GM12878 (cell line): ENCODE results near the gene EDC4. TPM values are rescaled to one million over a fixed set of nuclear protein-coding genes. Genes with fewer than 3 reads are reported as not detected.

Source experiments
- BCL11A ChIP-seq: IDR thresholded peaks from 2 replicates; pipeline ENCODE4 v1.6.1; 2011; ENCODE audit warnings: low read depth, low read length
- CHD1 ChIP-seq: IDR thresholded peaks from 2 replicates; pipeline ENCODE4 v1.6.1; 2012; ENCODE audit warnings: low read depth, low read length, improper control_type of control experiment
- DPF2 ChIP-seq: fragments of 450-650 bp; IDR thresholded peaks from 2 replicates; pipeline ENCODE4 v1.6.1; 2017; ENCODE audit warnings: mild to moderate bottlenecking
- GATAD2B ChIP-seq: fragments of 450-650 bp; conservative IDR thresholded peaks from 2 replicates; pipeline ENCODE4 v1.6.1; 2017; ENCODE audit warnings: low read depth, mild to moderate bottlenecking, moderate library complexity
- IRF4 ChIP-seq: IDR thresholded peaks from 2 replicates; pipeline ENCODE4 v1.6.1; 2011; ENCODE audit warnings: low read depth, low read length
- MYC ChIP-seq: IDR thresholded peaks from 2 replicates; pipeline ENCODE4 v1.6.1; 2011; ENCODE audit warnings: mild to moderate bottlenecking, low read length, moderate library complexity, inconsistent platforms; ENCODE audit not compliant: insufficient read depth, insufficient replicate concordance, insufficient read length, severe bottlenecking
- NRF1 ChIP-seq: conservative IDR thresholded peaks from 2 replicates; pipeline ENCODE4 v1.6.1; 2011; ENCODE audit warnings: mild to moderate bottlenecking, low read depth, low read length, improper control_type of control experiment
- PAX5 ChIP-seq: IDR thresholded peaks from 2 replicates; pipeline ENCODE4 v1.6.1; 2011; ENCODE audit warnings: low read depth, low read length, borderline replicate concordance
- RB1 ChIP-seq: fragments of 450-650 bp; formaldehyde crosslinking; IDR thresholded peaks from 2 replicates; pipeline ENCODE4 v1.6.1; 2017; ENCODE audit warnings: mild to moderate bottlenecking, borderline replicate concordance
- RCOR1 ChIP-seq: conservative IDR thresholded peaks from 2 replicates; pipeline ENCODE4 v1.6.1; 2012; ENCODE audit warnings: low read depth, low read length, improper control_type of control experiment
- SMAD5 ChIP-seq: IDR thresholded peaks from 2 replicates; pipeline ENCODE4 v1.6.1; 2016; ENCODE audit warnings: antibody characterized with exemption, low read depth
- ZBED1 ChIP-seq: IDR thresholded peaks from 2 replicates; pipeline ENCODE4 v1.6.1; 2016; ENCODE audit warnings: borderline replicate concordance
- polyA plus RNA-seq, 11 experiments: library from polyadenylated mRNA; depleted of rRNA in 4 of 11; unstranded in 6 of 11; stranded (reverse) in 5 of 11; fragments of >200 nt; fragmentation: Nextera tagmentation in 4 of 11; fragmentation: Illumina TruSeq in 1 of 11; extraction: Ambion mirVana in 4 of 11; extraction: Trizol in 1 of 11; gene quantifications; 1 replicate in 1 of 11; 2 replicates in 10 of 11; pipeline versions ENCODE4 v1.2.1 to v1.2.3, GENCODE V29; 2011 to 2016; ENCODE audit warnings: inconsistent platforms in 2 of 11, missing spikeins in 2 of 11, low read depth in 1 of 11
- total RNA-seq, 4 experiments: library from RNA; depleted of rRNA in 3 of 4; stranded (reverse); fragments of >200 nt in 3 of 4; fragmentation: Illumina TruSeq in 1 of 4; extraction: Trizol in 1 of 4; gene quantifications; 2 replicates each; pipeline versions ENCODE4 v1.2.1 to v1.2.3, GENCODE V29; 2013 to 2021
- TF ChIP-seq, protein P1 (sequence below): fragments of 450-650 bp; IDR thresholded peaks from 2 replicates; pipeline ENCODE4 v1.6.1; 2018; ENCODE audit warnings: mild to moderate bottlenecking, low read depth, moderate library complexity; ENCODE audit not compliant: partially characterized antibody
- TF ChIP-seq, protein P2 (sequence below): IDR thresholded peaks from 2 replicates; pipeline ENCODE4 v1.6.1; 2011; ENCODE audit warnings: borderline replicate concordance, low read depth, mild to moderate bottlenecking, moderate library complexity, mixed read lengths, low read length; ENCODE audit not compliant: insufficient read depth; ENCODE audit errors: extremely low read length
- TF ChIP-seq, protein P3 (sequence below): IDR thresholded peaks from 2 replicates; pipeline ENCODE4 v1.6.1; 2012; ENCODE audit warnings: mild to moderate bottlenecking, low read depth, low read length
- TF ChIP-seq, protein P4 (sequence below): IDR thresholded peaks from 2 replicates; pipeline ENCODE4 v1.6.1; 2012; ENCODE audit warnings: low read length, inconsistent platforms
- TF ChIP-seq, protein P5 (sequence below): fragments of 450-650 bp; IDR thresholded peaks from 2 replicates; pipeline ENCODE4 v1.6.1; 2016; ENCODE audit warnings: mild to moderate bottlenecking

The EDC4 gene
- total and polyA plus RNA-seq, 10 of the 15 experiments (the other 5 are each of a cell fraction or from before 2014, with no cell fraction given): 1.2 to 86.0 (median 53.4) TPM

DNA sequence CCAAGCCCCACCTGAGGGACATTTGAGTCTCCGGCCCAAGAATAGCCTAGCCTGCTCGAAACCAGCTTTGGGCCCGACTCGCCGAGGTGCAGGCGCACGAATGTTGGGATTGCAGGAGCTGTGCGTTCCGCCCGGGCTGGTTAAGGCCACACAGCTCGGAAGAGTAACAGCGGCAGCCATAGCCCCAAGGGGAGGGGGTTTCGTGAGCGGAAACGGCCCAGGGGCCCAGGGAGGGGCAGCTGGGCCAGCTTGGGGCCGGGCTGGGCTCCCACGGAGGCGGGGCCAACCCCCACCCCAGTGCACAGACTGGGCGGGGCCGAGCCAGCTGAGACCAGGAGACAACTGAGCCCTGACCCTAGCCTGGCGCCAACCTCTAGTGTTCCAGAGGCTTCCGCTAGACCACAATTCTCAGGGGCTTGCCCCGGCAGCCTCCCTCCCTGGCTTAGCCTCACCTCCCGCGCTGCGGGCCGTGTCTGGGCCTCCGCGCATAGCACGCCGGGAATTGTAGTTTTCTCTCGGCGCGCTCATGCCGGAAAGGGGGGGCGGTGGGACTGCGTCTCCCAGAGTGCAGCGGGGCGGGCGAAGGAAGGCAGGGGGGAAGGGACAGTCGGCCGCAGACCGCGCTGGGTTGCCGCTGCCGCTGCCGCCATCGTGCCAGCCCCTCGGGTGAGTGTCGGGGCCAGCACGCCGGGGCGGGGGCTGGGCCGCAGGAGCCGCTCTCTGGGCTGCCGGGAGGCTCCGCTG lies 26.4 kb upstream of the EDC4 start, which contains the start of gene NUTF2 (continued):
- TF ChIP-seq, protein P1, sequence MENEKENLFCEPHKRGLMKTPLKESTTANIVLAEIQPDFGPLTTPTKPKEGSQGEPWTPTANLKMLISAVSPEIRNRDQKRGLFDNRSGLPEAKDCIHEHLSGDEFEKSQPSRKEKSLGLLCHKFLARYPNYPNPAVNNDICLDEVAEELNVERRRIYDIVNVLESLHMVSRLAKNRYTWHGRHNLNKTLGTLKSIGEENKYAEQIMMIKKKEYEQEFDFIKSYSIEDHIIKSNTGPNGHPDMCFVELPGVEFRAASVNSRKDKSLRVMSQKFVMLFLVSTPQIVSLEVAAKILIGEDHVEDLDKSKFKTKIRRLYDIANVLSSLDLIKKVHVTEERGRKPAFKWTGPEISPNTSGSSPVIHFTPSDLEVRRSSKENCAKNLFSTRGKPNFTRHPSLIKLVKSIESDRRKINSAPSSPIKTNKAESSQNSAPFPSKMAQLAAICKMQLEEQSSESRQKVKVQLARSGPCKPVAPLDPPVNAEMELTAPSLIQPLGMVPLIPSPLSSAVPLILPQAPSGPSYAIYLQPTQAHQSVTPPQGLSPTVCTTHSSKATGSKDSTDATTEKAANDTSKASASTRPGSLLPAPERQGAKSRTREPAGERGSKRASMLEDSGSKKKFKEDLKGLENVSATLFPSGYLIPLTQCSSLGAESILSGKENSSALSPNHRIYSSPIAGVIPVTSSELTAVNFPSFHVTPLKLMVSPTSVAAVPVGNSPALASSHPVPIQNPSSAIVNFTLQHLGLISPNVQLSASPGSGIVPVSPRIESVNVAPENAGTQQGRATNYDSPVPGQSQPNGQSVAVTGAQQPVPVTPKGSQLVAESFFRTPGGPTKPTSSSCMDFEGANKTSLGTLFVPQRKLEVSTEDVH: peak; percentile 52
- 0 out of 2 replicates have a peak, but pooled peaks have one; percentile 19 for TF ChIP-seq IRF4
- TF ChIP-seq GATAD2B: peak; percentile 77
- TF ChIP-seq RB1: no peak; the same call in 1 of the 2 replicates
- TF ChIP-seq PAX5: peak; percentile 10; the same call in 1 of the 2 replicates
- 0 out of 2 replicates have a peak, but pooled peaks have one; percentile 28 for TF ChIP-seq ZBED1
- no peak for TF ChIP-seq CHD1
- TF ChIP-seq, protein P2, sequence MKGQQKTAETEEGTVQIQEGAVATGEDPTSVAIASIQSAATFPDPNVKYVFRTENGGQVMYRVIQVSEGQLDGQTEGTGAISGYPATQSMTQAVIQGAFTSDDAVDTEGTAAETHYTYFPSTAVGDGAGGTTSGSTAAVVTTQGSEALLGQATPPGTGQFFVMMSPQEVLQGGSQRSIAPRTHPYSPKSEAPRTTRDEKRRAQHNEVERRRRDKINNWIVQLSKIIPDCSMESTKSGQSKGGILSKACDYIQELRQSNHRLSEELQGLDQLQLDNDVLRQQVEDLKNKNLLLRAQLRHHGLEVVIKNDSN: no peak
- TF ChIP-seq, protein P3, sequence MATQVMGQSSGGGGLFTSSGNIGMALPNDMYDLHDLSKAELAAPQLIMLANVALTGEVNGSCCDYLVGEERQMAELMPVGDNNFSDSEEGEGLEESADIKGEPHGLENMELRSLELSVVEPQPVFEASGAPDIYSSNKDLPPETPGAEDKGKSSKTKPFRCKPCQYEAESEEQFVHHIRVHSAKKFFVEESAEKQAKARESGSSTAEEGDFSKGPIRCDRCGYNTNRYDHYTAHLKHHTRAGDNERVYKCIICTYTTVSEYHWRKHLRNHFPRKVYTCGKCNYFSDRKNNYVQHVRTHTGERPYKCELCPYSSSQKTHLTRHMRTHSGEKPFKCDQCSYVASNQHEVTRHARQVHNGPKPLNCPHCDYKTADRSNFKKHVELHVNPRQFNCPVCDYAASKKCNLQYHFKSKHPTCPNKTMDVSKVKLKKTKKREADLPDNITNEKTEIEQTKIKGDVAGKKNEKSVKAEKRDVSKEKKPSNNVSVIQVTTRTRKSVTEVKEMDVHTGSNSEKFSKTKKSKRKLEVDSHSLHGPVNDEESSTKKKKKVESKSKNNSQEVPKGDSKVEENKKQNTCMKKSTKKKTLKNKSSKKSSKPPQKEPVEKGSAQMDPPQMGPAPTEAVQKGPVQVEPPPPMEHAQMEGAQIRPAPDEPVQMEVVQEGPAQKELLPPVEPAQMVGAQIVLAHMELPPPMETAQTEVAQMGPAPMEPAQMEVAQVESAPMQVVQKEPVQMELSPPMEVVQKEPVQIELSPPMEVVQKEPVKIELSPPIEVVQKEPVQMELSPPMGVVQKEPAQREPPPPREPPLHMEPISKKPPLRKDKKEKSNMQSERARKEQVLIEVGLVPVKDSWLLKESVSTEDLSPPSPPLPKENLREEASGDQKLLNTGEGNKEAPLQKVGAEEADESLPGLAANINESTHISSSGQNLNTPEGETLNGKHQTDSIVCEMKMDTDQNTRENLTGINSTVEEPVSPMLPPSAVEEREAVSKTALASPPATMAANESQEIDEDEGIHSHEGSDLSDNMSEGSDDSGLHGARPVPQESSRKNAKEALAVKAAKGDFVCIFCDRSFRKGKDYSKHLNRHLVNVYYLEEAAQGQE: no peak
- TF ChIP-seq, protein P4, sequence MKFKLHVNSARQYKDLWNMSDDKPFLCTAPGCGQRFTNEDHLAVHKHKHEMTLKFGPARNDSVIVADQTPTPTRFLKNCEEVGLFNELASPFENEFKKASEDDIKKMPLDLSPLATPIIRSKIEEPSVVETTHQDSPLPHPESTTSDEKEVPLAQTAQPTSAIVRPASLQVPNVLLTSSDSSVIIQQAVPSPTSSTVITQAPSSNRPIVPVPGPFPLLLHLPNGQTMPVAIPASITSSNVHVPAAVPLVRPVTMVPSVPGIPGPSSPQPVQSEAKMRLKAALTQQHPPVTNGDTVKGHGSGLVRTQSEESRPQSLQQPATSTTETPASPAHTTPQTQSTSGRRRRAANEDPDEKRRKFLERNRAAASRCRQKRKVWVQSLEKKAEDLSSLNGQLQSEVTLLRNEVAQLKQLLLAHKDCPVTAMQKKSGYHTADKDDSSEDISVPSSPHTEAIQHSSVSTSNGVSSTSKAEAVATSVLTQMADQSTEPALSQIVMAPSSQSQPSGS: no peak
- peak; percentile 22; the same call in 1 of the 2 replicates for TF ChIP-seq DPF2
- no peak for TF ChIP-seq BCL11A
- TF ChIP-seq SMAD5: no peak; the same call in 1 of the 2 replicates
- no peak for TF ChIP-seq RCOR1
- TF ChIP-seq, protein P5, sequence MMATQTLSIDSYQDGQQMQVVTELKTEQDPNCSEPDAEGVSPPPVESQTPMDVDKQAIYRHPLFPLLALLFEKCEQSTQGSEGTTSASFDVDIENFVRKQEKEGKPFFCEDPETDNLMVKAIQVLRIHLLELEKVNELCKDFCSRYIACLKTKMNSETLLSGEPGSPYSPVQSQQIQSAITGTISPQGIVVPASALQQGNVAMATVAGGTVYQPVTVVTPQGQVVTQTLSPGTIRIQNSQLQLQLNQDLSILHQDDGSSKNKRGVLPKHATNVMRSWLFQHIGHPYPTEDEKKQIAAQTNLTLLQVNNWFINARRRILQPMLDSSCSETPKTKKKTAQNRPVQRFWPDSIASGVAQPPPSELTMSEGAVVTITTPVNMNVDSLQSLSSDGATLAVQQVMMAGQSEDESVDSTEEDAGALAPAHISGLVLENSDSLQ: no peak
- TF ChIP-seq MYC: no peak
- TF ChIP-seq NRF1: no peak
